ENCODE results near the gene SLC16A9.

SLC16A9 gene

GRCh38 chr10:59625721-59626522, 83.7 kb downstream of the SLC16A9 start:
- DNase-seq: peak; percentile 10

DNA sequence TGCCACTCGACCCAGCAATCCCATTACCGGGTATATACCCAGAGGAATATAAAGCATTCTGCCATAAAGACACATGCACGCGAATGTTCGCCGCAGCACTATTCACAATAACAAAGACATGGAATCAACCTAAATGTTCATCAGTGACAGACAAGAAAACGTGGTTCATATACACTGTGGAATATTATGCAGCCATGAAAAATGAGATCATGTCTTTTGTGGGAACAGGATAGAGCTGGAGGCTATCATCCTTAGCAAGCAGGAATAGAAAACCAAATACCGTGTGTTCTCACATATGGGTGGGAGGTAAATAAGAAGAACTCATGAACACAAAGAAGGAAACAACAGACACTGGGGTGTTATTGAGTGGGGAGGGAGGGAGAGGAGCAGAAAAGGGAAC, 84.7 kb downstream of the SLC16A9 start:
- DNase-seq: no peak

GRCh38 chr10:59624136-59624535, 85.5 kb downstream of the SLC16A9 start:
- DNase-seq: no peak

DNA sequence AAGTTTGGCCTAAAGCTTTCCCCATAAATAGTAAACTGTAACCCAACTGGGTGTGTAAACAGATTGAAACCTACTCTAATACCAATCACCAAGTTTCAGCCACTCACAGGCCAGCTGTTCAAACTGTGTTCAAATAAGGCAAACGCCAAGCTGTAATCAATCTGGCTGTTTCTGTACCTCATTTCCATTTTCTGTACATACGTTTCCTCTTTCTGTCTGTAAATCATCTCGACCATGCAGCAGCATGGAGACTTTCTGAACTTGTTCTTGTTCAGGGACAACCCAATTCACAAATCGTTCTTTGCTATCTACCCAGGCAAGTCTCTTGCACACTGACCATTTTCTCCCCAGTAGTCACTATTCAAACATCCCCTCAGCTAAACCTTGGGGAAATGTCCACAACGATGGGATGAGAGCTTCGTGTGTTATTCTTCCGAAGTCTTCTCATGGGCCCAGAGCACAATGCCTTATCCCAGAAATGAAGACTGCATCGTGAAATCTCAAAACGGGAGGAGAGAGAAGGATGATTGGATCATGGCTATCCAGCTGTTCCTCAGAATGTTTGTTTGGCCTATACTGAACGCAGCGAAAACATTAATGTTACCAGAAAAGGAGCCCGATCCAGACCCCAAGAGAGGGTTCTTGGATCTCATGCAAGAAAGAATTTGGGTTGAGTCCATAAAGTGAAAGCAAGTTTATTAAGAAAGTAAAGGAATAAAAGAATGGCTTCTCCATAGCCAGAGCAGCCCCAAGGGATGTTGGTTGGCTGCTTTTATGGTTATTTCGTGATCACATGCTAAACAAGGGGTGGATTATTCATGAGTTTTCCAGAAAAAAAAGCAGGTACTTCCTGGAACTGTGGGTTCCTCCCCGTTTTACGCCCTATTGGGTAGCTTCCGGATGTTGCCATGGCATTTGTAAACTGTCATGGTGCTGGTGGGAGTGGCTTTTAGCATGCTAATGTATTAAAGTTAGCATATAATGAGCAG, 86.2 kb downstream of the SLC16A9 start:
- DNase-seq: no peak

DNA sequence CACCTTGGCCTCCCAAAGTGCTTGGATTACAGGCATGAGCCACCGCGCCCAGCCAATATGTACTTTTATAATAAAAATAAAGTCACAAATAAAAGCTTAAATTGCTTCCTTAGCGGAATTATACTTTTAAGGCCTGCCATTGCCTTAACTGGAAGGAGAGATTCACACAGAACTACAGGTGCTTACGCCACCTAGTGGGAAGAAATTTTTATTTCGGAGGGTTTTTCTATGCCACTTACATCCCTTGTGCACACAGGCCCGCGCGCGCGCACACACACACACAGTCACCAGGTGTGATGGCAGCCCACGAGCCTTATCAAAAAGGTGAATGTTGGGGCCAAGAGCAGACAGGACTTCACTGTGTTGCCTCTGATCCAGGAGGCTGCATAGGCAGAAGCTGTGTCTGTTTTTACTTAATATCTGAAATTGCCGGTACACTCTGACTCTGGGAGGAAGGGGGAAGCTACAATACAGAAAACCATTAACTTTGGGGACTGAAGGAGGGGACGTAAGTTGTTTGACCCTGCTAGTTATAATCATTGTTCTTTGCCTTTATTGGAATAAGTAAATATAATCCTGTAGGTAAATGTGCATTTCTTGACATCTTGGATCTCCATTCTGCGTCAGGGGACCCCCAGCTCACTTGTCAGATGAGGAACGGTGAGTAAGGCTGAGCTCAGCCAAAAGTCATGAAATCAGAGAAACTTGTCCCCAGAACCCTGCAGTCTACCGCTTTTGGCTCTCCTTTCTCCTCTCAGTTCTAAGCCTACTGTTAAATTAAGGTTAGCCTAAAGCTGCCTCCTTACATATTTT, 87.1 kb downstream of the SLC16A9 start:
- DNase-seq: peak; percentile 2

GRCh38 chr10:59621771-59622170, 87.9 kb downstream of the SLC16A9 start:
- DNase-seq: no peak

GRCh38 chr10:59618666-59619065, 91.0 kb downstream of the SLC16A9 start:
- DNase-seq: no peak

- no peak for DNase-seq
These were observed 91.7 kb downstream of the SLC16A9 start for GRCh38 chr10:59617996-59618395.

DNA sequence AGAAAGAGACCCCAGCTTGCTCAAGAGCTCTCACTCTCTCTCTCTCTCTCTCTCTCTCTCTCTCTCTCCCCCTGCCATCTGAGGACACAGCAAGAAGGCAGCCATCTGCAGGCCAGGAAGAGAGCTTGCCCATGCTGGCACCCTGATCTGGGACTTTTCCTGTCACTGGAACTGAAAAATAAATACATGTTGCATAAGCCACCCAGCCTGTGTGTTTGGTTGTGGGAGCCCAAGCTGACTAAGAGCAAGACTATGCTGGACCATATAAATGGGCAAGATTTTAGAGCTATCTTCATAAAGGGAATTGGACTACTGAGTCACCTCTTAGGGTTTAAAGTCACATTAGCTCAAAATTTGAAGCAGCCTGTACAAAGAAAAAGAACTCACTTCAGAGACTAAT, 98.6 kb downstream of the SLC16A9 start:
- DNase-seq: no peak

GRCh38 chr10:59607970-59608369, 101.7 kb downstream of the SLC16A9 start:
- no peak for DNase-seq

- DNase-seq: no peak
These were observed 103.1 kb downstream of the SLC16A9 start for GRCh38 chr10:59606551-59606961.

GRCh38 chr10:59601985-59602384, 107.7 kb downstream of the SLC16A9 start:
- DNase-seq: no peak
